NCI-H524 treated with DMSO at 0.1 percent for 48 hours (cell line): ENCODE data around the gene KCNQ1.

Experiments used
- DNase-seq: peaks from one replicate; lab custom pipeline; 2025; lab: John Stamatoyannopoulos, UW

The KCNQ1 gene

DNA sequence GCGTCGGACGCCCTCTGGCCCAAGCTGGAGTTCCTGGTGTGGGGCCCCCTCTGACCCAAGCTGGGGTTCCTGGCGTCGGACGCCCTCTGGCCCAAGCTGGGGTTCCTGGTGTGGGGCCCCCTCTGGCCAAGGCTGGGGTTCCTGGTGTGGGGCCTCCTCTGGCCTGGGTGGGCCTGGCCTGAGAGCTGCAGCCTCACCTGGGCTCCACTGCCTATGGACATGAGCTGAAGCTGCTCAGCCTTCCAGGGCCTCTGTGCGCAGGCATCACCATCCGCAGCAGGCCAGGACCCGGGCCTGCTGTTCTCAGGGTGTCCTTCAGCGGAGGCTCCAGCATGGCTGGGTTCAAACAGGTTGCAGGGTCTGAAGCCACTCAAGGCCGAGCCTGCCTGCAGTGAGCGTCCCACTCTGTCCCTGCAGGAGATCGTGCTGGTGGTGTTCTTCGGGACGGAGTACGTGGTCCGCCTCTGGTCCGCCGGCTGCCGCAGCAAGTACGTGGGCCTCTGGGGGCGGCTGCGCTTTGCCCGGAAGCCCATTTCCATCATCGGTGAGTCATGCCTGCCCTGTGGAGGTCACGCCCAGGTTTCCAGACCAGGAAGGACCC is 125.5 kb downstream of the KCNQ1 start:
- DNase-seq: no peak

DNA sequence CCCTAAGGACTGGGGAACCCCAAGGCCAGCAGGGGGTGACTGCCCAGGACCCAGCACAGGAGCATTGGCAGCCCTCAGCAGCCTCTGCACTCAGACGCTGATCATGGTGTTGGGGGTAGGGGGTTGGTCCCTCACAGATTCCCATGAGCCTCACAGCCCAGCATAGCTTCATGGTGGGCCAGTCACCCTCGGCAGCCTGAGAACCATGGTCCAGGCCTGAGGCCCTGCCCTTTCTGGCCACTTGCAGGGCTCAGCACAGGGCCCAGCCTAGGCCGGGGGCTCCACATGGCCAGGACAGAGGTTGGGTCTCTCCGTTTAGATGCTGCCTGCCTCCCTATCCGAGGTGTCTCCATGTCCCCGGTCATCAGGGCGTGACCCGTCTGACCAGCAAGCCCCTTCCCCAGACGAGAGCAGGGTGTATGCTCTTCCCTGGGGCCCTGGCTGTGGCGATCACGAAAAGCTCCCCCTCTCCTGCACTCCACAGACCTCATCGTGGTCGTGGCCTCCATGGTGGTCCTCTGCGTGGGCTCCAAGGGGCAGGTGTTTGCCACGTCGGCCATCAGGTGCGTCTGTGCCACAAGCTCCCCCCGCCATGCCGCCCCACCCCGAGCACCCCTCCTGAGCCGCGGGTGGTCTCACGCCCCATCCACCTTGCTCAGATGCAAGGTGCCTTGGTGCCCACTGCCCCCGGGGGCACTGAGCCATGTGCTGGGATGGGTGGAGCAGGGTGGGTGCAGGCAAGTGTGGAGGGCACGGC is 126.2 kb downstream of the KCNQ1 start:
- no peak for DNase-seq

DNA sequence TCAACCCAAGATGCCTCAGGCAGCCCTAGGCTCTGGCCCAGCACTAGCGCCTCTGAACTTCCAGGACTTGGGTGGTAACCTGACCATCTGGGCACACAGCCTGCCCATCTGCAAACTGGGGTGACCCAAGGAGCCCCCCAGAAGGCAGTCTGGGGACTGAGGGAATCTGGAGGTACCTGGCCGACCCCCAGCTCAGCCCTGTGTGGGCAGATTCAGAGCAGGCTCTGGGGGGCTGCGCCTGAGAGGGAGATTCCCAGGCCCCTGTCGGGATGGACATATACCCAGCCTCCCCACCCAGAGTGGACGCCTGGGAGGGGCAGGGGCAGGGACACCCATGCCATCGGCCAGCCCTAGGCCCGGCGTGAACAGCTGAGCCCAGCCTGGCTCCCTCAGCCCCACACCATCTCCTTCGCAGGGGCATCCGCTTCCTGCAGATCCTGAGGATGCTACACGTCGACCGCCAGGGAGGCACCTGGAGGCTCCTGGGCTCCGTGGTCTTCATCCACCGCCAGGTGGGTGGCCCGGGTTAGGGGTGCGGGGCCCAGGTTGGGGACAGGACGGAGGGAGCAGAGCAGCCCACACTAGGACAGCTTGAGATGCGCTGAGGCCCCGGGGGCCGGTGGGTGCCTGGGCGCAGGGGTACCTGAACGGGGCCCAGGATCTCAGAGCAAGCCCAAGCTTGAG is 126.9 kb downstream of the KCNQ1 start:
- DNase-seq: no peak

DNA sequence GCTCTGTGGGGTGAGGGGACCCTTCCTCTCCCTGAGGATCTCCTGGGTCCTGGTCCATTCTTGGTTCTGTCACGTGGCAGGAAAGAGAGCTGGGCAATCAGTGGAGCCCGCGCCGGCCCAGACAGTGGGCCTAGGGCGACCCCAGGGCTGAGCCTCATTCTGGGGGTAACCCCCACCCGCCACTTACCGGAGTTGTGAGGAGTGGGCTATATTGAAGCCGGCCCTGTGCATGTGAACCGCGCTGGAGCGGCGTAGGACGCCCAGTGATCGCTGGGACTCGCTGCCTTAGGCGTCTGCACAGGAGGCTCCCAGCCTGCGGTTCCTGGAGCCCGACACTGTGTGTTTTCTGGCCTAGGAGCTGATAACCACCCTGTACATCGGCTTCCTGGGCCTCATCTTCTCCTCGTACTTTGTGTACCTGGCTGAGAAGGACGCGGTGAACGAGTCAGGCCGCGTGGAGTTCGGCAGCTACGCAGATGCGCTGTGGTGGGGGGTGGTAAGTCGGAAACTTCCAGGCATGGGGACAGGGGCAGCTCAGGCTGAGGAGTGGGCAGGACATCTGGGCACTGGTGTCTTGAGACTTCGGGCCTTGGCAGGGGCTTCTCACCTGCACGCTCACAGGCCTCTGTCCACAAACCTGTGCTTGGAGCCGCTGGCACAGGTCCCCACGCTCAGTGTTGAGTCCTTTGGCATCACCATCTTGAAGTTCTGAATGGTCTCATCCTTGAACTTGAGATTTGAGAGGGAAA is 127.9 kb downstream of the KCNQ1 start:
- DNase-seq: no peak

DNA sequence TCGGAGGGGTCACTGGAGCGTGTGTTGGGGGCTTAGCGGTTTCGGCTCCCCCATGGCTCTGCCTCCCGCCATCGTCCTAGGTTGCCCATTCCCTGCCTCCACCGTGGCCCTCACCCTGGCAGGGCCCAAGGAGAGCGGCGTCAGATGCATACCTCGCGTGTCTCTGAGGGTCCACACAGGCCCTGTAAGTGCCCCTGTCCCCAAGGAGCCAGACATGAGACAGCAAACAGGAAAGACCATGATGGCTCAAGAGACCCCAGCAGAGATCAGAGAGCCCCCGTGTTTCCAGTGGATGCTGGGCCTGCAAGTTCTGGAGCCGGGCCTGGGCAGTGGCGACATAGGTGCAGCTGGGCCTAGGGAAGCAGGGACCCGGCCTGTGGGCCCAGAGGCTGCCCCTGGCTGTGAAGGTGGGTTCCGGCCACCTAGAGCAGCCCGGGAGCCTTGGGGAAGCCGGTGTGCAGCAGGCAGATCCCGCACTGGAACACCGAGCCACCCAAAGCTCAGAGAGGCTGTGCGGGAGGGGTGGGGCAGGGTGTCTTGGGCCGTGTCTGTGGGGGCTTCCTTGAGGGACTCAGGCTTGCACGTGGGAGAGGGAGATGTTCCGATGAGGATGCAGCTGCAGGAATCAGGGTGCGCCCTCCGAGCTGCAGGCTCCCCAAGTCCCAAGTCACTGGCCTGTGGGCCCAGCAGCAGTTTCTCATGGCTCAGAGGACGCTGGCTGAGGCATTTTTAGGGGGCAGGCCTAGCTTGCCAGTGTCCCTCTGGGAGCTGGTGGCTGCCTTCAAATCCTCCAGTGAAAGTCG is 128.6 kb downstream of the KCNQ1 start:
- no peak for DNase-seq

DNA sequence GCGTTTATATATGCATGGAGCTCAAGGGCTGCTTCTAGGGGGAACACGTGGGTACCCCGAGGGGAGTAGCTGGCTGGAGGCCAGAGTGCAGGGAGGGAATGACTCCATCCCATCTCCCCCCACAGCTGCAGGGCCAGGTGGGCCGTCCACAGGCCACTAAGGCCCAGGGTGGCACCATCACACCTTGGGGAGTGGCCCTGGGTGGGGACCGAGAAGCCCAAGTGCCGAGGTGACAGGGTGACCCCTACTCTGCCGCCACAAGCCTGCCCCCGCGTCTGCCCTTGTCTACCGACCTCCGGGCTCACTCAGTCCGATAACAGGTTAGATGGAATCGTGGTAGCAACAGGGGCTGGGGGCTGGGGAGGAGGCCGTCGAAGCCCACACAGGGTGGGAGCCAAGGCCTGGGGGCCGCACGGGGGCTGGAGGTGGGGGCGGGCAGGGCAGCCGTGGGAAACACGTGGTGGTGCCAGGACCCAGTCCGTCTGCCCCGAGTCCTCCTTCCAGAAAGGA is 129.3 kb downstream of the KCNQ1 start:
- no peak for DNase-seq

DNA sequence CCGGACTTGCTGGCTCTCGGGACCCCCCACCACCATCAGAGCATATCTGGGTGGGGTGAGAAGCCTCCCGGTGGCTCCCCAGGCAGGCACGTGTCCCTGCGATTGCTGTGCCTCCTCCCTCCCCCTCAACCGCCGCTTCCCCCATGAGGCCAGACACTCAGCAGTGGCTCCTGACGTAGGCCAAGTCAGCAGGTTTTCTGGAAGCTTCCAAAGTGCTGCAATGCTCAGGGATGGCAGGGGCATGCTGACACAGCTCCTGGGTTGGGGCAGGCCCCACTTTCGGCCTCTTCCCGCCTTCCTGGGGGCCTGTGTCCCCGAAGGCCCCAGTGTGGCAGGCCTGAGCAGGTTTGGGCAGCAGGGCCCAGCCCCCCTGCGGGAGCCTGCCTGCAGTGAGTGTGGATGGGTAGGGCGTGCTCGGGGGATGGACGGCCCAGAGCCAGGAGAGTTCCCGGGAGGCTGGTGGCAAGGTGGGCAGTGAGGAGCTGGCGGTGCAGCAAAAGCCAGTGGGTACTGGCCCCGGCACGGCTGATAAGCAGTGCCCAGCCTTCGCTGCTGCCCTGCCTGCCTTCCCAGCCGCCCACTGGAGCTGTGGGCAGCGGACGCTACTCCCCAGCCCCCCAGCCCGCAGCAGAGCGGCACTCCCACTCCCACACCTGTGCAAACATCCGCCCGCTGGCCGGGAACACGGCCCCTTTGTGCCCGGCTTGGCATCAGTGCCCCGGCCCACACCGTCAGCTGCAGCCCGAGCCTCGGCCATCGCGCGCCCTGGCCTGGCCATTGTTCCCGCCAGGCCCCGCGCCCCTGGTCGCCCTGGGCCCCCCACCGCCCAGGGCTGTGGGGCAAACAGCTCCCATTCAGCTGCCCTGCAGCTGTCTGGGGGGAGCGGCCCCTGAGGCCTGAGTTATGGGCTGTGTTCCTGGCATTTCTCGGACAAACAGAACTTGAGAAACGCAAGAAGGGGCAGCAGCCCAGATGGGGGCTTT is 130.0 kb downstream of the KCNQ1 start:
- DNase-seq: no peak

DNA sequence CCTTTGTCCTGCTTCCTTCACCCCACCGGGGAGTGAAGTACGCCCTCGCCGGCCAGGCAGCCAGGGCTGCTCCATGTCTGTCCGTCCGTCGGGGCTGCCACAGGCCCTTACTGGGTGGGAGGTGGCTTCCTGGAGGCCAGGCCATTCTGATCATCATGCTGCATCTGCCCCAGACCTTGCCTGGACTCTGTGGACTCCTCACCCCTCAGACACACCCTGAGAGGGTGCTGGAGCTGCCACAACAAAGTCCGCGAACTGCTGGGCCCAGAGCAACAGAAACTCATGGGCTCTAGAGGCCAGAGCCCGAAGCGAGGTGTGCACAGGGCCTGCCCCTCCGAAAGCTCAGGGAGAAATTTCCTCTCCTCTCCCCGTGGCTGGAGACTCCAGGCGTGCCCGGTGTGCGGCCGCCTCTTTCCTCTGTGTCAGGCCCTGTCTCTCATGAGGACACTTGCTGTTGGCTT is 130.8 kb downstream of the KCNQ1 start:
- DNase-seq: no peak

DNA sequence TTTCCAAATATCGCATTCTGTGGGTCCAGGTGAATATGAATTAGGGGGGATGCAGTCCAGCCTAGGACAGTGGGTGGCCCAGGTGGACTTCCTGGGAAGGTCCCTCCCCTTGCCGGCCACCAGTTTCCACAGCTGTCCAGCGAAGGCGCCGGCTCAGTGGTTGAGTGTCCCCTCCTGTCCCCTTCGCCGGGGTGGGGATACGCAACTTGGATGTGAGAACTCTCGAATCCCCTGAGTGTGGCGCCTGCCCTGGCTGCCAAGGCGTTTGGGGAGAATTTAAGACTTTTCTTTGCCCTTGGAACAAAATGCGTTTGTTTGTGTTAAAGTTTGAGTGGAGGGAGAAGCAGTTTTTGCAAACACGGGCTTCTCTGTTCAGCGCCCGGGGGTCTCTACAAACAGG is 131.3 kb downstream of the KCNQ1 start:
- no peak for DNase-seq

DNA sequence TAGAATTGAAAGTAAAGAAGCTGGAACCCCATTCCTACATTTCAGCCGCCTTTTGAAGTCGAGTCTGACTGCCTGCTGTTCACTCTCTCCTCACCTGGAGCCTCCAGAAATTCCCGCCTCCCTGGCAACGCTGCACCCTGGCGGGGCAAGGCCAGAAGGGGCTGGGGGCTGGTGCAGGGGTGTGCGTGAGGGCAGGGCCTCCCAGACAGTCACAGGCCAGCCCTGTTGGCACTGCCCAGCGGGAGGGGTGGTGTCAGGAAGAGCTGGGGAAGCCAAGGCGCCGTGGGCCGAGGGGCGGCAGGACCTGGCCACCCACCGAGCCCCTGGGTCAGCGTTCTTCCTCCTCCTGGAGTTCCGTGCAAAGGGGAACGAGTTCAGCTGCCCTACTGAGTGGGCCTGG is 131.7 kb downstream of the KCNQ1 start:
- DNase-seq: no peak

DNA sequence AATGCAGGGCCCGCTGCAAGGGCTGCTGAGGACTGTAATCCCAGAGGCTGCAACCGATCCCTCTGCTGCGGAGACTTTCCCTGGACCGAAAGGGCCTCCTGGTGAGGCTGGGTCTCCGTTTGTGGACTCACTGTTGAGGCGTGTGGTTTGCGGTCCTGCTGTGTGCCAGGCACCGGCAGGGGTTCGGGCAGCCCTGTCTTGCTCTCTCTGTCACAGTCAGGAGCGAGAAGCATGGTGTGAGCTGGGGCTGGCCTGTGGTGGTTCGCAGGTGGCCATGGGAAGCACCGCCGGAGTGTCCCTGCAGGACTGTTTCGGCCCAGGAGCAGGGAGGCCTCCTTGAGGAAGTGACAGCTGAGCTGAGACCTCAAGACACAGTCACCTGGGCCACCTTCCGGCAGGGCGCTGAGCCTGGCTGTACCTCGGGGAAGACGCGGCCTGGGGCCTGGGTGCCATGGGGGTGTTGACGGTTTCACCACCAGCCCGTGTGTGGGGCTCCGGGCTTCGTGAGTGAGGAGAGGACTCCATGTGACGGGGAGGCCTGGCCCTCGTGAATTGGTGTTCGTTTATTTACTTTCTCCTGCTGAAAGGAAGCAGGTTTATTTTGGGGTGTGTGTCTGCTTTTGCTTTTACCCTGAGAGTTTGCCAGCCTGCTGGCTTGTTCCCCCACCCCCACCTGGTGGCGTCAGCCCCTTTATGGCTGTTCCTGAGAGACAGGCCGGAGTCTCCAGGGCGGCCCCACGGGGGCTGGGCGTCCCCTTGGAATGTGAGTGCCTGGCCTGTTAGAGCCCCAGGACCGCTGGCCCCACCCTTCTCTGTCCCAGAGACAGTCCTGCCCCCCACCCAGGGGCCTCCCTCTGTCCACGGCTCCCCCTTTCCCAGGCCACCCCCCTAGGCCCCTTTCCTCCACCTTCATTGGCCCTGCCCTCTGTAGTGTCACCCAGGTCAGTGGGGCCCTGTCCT is 132.5 kb downstream of the KCNQ1 start:
- no peak for DNase-seq

DNA sequence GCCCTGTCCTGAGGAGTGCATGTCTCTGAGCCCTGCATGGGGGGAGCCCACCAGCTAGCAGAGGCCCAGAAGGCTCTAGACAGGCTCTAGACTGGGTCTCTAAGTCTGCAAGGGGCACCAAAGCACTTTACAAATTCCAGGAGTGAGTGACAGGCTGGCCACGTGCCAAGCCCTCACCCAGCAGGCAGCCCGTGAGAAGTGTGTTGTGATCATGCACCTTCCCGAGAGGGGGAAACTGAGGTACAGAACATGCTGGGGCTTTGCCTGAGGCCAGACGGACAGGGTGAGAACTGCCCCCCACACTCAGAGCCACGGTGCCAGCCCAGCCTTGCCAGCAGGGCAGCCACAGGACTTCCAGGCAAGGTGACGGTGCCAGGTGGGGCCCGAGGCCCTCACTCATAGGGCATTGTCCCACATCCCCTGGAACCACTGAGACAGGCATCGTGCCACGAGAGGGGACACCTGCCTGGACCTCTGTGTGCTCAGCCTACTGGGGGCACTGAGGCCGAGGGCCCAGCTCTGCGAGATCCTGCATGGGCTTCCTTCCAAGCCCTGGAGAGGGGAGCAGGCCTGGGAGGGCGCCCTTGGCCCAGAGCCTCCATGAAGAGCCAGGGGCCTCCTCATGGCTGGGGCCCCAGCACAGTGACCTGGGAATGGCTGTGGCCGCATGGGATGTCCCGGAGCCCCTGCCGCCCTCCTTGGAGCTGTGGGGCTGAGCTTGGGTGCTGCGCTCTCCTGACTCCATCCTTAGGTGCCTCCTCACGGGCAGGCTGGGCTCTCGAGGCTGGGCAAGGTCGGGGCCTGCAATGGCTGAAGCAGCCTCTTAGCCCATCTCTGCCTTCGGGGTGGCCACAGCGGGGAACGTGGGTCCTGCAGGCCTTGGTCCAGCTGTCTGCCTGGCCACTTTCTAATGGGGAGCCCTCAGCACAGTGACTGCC is 133.5 kb downstream of the KCNQ1 start:
- no peak for DNase-seq

DNA sequence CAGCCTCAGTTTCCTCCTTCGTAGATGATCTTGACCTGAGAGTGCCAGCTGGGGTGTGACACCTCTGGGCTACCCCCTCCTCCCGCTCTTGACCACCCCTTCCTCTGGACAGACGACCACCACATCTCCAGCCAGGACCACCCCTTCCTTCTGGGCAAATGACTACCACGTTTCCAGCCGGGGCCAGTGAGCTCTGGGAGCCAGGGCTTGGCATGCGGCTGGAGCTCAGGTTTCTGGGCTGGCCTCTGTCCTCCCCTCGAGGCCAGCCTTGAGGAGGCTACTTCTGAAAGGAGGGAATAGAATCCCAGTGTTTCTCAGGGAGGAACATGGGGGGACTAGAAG is 134.1 kb downstream of the KCNQ1 start:
- no peak for DNase-seq

DNA sequence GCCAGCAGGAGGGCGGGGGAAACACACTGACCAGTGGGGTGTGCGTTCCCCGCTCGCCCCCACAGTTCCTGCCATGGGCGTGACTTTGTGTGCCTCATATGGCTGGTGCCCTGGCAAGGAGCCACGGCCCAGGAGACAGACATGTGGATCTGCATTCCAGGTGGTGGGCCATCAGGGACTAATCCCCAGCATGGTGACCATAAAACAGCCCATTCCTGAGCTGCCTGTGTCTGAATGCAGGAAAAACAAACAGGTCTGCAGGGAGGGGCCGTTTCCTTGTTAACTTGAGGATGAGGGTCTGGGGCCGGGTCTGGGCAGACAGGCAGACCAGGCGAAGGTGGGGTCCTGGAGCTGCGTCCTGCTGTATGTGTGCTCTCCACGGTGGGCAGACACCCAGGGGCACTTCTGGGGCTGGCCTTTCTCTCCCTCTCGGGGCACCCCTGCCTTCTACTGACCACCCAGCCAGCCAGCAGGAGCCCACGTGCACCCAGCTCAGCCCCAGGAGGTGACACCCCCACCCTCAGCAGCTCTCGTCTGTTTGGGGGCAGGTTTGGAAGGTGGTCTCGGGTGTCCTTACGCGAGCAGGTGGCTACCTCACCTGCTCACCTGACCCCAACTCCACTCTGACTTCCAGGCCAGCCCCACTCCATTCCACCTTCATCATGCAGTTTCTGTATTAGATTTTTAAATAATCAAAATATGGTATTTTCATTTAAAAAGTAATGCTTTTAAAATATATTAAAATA is 134.7 kb downstream of the KCNQ1 start:
- DNase-seq: no peak

DNA sequence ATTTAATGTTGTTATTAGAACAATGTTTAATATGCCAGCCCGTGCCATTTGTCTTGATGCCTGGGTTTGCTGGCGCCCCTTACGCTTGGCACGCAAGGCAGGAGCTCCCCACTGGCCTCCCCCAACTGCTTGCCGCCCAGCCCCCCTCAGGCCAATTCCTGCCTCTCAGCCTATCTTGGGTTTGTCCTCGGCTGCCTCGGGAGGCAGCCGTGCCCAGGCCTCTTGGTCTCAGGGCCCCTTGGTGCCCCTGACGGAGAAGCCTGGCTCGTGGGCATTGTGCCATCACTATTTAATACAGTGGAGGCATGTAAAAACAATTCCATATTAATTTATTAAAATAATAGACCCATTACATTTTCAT is 135.2 kb downstream of the KCNQ1 start:
- DNase-seq: no peak

DNA sequence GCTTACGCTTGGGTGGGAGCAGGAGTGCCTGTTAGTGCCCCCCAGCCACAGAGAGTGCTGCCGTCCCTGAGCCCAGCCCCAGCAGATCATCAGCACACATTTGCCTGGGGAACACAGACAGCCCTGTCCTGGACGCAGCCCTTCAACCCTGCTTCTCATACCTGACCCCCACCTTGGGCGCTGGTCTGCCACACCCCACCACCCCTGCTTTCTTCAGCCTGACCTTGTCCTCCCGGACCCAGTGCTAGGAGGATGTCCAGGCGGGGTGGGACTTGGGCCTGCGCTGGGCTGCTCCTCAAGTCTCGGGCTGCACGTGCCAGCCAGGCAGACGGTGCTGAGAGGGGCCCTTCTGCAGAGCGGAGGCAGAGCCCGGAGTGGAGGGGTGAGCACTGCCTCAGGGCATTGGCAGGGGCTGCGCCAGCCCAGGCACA is 135.8 kb downstream of the KCNQ1 start:
- no peak for DNase-seq

DNA sequence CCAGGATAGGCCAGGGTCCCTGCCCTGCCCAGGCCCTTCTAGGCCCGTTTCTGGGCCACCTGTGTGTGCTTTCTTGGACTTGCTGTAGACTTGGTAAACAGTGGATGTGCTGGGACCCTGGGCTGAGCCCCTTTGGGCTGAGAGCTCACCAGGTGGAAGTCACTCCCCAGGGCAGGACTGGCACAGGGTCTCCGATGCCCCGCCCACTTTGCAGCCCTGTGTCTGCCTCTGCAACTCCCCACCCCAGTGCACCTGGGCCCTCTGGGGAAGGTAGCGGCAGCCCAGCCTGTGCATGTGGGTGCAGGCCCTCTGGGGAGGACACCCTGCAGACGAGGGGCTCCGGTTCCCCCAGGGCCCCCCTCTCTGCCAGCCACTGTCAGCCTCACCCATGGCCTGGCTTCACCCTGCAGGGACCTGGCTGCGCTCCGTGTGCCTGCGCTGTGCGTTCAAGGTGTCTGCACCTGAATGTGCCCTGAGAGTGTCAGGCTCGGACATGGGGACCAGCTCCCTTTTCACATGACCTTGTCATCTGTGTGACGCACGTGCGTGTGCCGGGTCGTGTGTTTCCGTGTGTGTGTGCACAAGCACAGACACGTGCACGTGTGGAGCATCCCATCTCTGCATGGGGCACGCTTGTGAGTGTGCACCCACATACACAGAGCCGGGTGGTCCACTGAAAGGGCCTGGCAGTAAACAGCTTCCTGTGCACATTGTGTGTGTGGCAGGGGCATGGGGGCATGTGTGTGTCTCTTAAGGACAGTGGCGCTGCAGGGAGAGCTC is 136.5 kb downstream of the KCNQ1 start:
- DNase-seq: no peak
